WTC11 (cell line): Measurements from ENCODE around the gene CTNNA1.

Experiments used
- CREB1 ChIP-seq: sonication (generic); formaldehyde crosslinking; IDR thresholded peaks from 2 replicates; pipeline ENCODE4 v1.8.0; 2023; ENCODE audit warnings: mild to moderate bottlenecking, missing genetic modification reagents
- CTCF ChIP-seq: fragments of 200-600 bp; IDR thresholded peaks from 2 replicates; pipeline ENCODE4 v1.8.0; 2022; ENCODE audit warnings: antibody characterized with exemption
- IRF1 ChIP-seq: sonication (generic); formaldehyde crosslinking; IDR thresholded peaks from 2 replicates; pipeline ENCODE4 v1.8.0; 2023; ENCODE audit warnings: missing genetic modification reagents
- JUN ChIP-seq: sonication (generic); formaldehyde crosslinking; IDR thresholded peaks from 2 replicates; pipeline ENCODE4 v1.8.0; 2023; ENCODE audit warnings: mild to moderate bottlenecking, missing genetic modification reagents
- NFYB ChIP-seq: sonication (generic); formaldehyde crosslinking; conservative IDR thresholded peaks from 2 replicates; pipeline ENCODE4 v1.8.0; 2022; ENCODE audit warnings: low read depth, missing genetic modification reagents
- NR1H2 ChIP-seq: sonication (generic); formaldehyde crosslinking; IDR thresholded peaks from 2 replicates; pipeline ENCODE4 v1.9.0; 2021; ENCODE audit warnings: mild to moderate bottlenecking, moderate library complexity, missing genetic modification reagents
- NR2C2 ChIP-seq: sonication (generic); formaldehyde crosslinking; IDR thresholded peaks from 2 replicates; pipeline ENCODE4 v1.8.0; 2022; ENCODE audit warnings: mild to moderate bottlenecking, missing genetic modification reagents
- SMAD3 ChIP-seq: sonication (generic); formaldehyde crosslinking; IDR thresholded peaks from 2 replicates; pipeline ENCODE4 v1.8.0; 2022; ENCODE audit warnings: missing genetic modification reagents, mild to moderate bottlenecking, borderline replicate concordance
- SP1 ChIP-seq: sonication (generic); formaldehyde crosslinking; conservative IDR thresholded peaks from 2 replicates; pipeline ENCODE4 v1.8.1; 2022; ENCODE audit warnings: missing genetic modification reagents
- TEAD1 ChIP-seq: sonication (generic); formaldehyde crosslinking; IDR thresholded peaks from 2 replicates; pipeline ENCODE4 v1.8.0; 2022; ENCODE audit warnings: mild to moderate bottlenecking, missing genetic modification reagents
- USF1 ChIP-seq: sonication (generic); formaldehyde crosslinking; IDR thresholded peaks from 2 replicates; pipeline ENCODE4 v1.8.0; 2022; ENCODE audit warnings: mild to moderate bottlenecking, missing genetic modification reagents
- ZNF317 ChIP-seq: sonication (generic); formaldehyde crosslinking; IDR thresholded peaks from 2 replicates; pipeline ENCODE4 v1.8.1; 2023; ENCODE audit warnings: low read depth, mild to moderate bottlenecking, moderate library complexity, missing genetic modification reagents, borderline replicate concordance
- ZNF416 ChIP-seq: fragments of 250-450 bp; sonication (Bioruptor Pico); IDR thresholded peaks from 2 replicates; pipeline ENCODE4 v1.9.0; 2021; ENCODE audit warnings: mild to moderate bottlenecking, inconsistent platforms

GRCh38 chr5:138873466-138874221 lies 120.4 kb downstream of the CTNNA1 start:
- no peak for TF ChIP-seq CTCF
- TF ChIP-seq IRF1 (CRISPR knock-in tag), result no peak
- TF ChIP-seq SP1 (CRISPR knock-in tag), result no peak
- no peak for TF ChIP-seq SMAD3
- TF ChIP-seq NR1H2 (CRISPR knock-in tag), result no peak
- TF ChIP-seq USF1, result no peak
- TF ChIP-seq ZNF317 (CRISPR knock-in tag), result no peak
- TF ChIP-seq TEAD1 (CRISPR knock-in tag), result no peak
- TF ChIP-seq NR2C2 (CRISPR knock-in tag), result no peak
- no peak for TF ChIP-seq CREB1
- TF ChIP-seq JUN (CRISPR knock-in tag), result no peak
- TF ChIP-seq NFYB, result no peak
- TF ChIP-seq ZNF416, result no peak
